ENCODE data around the gene PGAP6. TPM values are rescaled to one million over a fixed set of nuclear protein-coding genes. Genes with fewer than 3 reads are reported as not detected.
"Not testable (repeated sequence)": the region's sequence is repeated elsewhere in the genome, so short reads cannot be mapped to it uniquely, and the experiment has no call there.

Gene PGAP6
- polyA plus RNA-seq, 4 donors, result 48.1 to 76.6 (median 64.9) TPM

DNA sequence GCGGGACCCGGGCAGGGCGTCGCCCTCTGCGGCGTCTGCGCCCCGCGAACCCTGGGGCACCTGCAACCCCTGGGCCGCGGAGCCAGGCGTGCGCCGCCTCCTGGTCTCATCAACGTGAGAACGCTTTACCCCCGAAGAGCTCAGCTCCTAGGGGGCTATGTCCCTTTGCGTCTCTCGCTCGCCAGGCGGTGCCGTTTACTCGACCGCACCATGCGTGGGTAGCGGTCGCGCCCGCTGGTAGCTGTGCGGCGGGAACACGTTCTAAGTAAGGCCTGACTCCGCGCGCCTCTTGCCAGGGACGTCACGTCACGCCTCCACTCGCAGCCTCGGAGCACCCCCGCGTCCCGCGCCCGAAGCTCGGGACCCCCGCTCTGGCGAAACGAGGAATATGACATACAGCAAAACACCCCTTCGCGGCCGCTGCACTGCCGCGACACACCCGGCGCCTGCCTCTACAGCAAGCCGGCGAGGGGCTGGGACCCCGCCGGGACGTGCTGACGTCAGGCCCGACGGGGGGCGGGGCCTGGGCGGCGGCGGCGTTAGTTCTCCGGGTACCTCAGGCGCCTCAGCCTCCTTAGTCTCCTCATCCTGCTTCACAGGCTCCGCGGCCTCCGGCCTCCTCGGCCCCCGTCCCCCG, 43.4 kb upstream of the PGAP6 start, which contains the start of gene RAB11FIP3:
Gene RAB11FIP3, plus strand, starts transcription at position 568 of the 637 bp plus-strand sequence. CDS start 358 bp downstream, outside the sequence.
- DNase-seq (peak; percentile 69 to 93), FAIRE-seq (no peak)
- Histone ChIP-seq H3K4me1 (ENCODE audit: control insufficient read depth in 3 of 3, insufficient read depth in 2 of 3, low read depth in 1 of 3, low read length in 2 of 3) (peaks cover 0 to 25% (median 0%) of the 10 kb centered on the region in 3 donors), H3K36me3 (ENCODE audit: control insufficient read depth in 3 of 3, insufficient read depth in 2 of 3, low read depth in 1 of 3, low read length in 3 of 3) (no peaks in the 10 kb centered on the region), H3K4me3 (ENCODE audit: low read depth in 1 of 3, low read length in 3 of 3) (peak within 1 kb of the TSS; percentile 72 to 81 (median 78)), H3K27me3 (ENCODE audit: control insufficient read depth in 3 of 3, insufficient read depth in 3 of 3, low read length in 3 of 3) (peaks cover 0 to 13% (median 0%) of the 10 kb centered on the region in 3 donors), H3K27ac (ENCODE audit: low read depth in 1 of 3, low read length in 2 of 3) (peak within 1 kb of the TSS; percentile 21 to 95 (median 94)), H3K9me3 (ENCODE audit: control insufficient read depth in 2 of 2, insufficient read depth in 1 of 2, low read depth in 1 of 2, low read length in 1 of 2) (no peaks in the 10 kb centered on the region)
- 0 to 1% (median 1%) methylated on average over 62 to 77 of the region's 77 CpGs for WGBS, 3 donors

DNA sequence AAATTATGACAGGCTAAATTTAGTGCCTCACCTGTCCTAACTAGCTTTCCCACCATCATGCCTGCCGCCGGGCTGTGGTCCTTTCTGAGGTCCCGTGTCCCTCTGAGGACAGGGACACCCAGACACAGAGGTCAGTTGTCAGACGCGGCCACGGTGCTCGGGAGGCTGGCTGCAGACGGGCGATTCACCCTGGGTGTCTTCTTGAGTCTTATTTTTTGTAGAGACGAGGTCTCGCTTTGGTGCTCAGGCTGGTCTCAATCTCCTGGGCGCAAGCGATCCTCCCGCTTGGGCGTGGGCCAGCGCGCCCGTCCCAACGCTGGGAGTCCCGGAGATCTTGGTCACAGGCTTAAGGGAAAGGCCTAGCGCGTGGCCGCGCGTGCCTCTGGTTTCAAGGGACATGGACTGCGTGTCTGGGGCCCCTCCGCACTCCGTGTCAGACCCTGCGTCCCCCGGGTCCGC, 42.9 kb upstream of the PGAP6 start:
- FAIRE-seq, result no peak
- H3K4me1 ChIP-seq (ENCODE audit: control insufficient read depth in 3 of 3, insufficient read depth in 2 of 3, low read depth in 1 of 3, low read length in 2 of 3), result peaks cover 0 to 25% (median 0%) of the 10 kb centered on the region in 3 donors
- peak in 1 of 2 donors; percentile 42 for DNase-seq
- H3K27me3 ChIP-seq (ENCODE audit: control insufficient read depth in 3 of 3, insufficient read depth in 3 of 3, low read length in 3 of 3), result peaks cover 0 to 13% (median 0%) of the 10 kb centered on the region in 3 donors
- 5 to 11% (median 9%) methylated on average over 31 of the region's 31 CpGs for WGBS, 3 donors
- H3K36me3 ChIP-seq (ENCODE audit: control insufficient read depth in 3 of 3, insufficient read depth in 2 of 3, low read depth in 1 of 3, low read length in 3 of 3), result no peaks in the 10 kb centered on the region
- H3K27ac ChIP-seq (ENCODE audit: low read depth in 1 of 3, low read length in 2 of 3), result peak overlapping the region; percentile 21 to 95 (median 94)
- H3K4me3 ChIP-seq (ENCODE audit: low read depth in 1 of 3, low read length in 3 of 3), result peak overlapping the region; percentile 72 to 81 (median 78)
- no peaks in the 10 kb centered on the region for H3K9me3 ChIP-seq (ENCODE audit: control insufficient read depth in 2 of 2, insufficient read depth in 1 of 2, low read depth in 1 of 2, low read length in 1 of 2)

DNA sequence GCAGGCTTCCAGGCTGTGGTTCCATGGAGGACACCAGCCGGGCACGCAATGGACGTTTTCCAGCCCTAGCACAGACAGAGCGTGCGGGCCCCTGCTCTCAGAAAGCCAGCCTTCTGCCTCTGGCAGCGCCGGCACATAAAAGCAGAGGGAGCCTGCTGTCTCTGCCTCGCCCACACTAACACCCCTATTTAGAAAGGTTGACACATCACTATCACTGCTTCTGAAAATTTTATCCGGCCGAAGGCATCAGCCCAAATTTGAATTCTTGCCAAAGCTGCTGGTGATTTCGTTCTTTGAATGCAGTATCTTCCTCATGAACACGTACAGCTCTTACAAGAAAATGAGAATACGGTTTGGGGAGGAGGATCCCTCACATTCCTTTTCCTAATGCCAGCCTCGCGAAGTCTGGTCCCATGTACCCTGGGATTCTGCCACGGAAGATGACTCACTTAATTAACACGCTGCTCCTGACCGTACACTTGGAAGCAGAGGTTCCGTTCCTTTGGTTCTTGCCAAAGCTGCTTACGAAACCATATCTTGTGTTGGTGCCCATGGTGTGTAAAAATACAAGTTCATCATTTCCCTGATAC, 42.4 kb upstream of the PGAP6 start:
- H3K4me1 ChIP-seq (ENCODE audit: control insufficient read depth in 3 of 3, insufficient read depth in 2 of 3, low read depth in 1 of 3, low read length in 2 of 3), result peaks cover 0 to 25% (median 0%) of the 10 kb centered on the region in 3 donors
- peak overlapping the region in 1 of 3 donors; percentile 81 for H3K4me3 ChIP-seq (ENCODE audit: low read depth in 1 of 3, low read length in 3 of 3)
- peak; percentile 41 to 48 for DNase-seq
- H3K27ac ChIP-seq (ENCODE audit: low read depth in 1 of 3, low read length in 2 of 3), result peak overlapping the region in 1 of 3 donors; percentile 95
- WGBS, 3 donors, result 16 to 44% (median 26%) methylated on average over 20 of the region's 20 CpGs
- H3K36me3 ChIP-seq (ENCODE audit: control insufficient read depth in 3 of 3, insufficient read depth in 2 of 3, low read depth in 1 of 3, low read length in 3 of 3), result no peaks in the 10 kb centered on the region
- H3K27me3 ChIP-seq (ENCODE audit: control insufficient read depth in 3 of 3, insufficient read depth in 3 of 3, low read length in 3 of 3), result peaks cover 0 to 13% (median 0%) of the 10 kb centered on the region in 3 donors
- FAIRE-seq, result no peak
- H3K9me3 ChIP-seq (ENCODE audit: control insufficient read depth in 2 of 2, insufficient read depth in 1 of 2, low read depth in 1 of 2, low read length in 1 of 2), result no peaks in the 10 kb centered on the region

DNA sequence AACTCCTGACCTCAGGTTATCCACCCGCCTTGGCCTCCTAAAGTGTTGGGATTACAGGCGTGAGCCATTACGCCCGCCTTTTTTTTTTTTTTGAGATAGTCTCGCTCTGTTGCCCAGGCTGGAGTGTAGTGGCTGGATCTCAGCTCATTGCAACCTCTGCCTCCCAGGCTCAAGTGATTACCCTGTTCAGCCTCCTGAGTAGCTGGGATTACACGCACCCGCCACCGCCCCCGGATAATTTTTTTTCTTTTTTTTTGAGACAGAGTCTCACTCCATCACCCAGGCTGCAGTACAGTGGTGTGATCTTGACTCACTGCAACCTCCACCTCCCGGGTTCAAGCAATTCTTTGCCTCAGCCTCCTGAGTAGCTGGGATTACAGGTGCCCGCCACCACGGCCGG, 40.4 kb upstream of the PGAP6 start:
- not testable (repeated sequence) for H3K27ac ChIP-seq (ENCODE audit: low read depth in 1 of 3, low read length in 2 of 3); H3K36me3 ChIP-seq (ENCODE audit: control insufficient read depth in 3 of 3, insufficient read depth in 2 of 3, low read depth in 1 of 3, low read length in 3 of 3); DNase-seq; H3K9me3 ChIP-seq (ENCODE audit: control insufficient read depth in 2 of 2, insufficient read depth in 1 of 2, low read depth in 1 of 2, low read length in 1 of 2); FAIRE-seq; H3K4me3 ChIP-seq (ENCODE audit: low read depth in 1 of 3, low read length in 3 of 3)
- WGBS, 3 donors, result 91 to 93% (median 93%) methylated on average over 12 to 13 of the region's 13 CpGs
- Histone ChIP-seq H3K27me3 (ENCODE audit: control insufficient read depth in 3 of 3, insufficient read depth in 3 of 3, low read length in 3 of 3) (peaks cover 0 to 13% (median 0%) of the 10 kb centered on the region in 3 donors), H3K4me1 (ENCODE audit: control insufficient read depth in 3 of 3, insufficient read depth in 2 of 3, low read depth in 1 of 3, low read length in 2 of 3) (peaks cover 0 to 13% (median 0%) of the 10 kb centered on the region in 3 donors)

DNA sequence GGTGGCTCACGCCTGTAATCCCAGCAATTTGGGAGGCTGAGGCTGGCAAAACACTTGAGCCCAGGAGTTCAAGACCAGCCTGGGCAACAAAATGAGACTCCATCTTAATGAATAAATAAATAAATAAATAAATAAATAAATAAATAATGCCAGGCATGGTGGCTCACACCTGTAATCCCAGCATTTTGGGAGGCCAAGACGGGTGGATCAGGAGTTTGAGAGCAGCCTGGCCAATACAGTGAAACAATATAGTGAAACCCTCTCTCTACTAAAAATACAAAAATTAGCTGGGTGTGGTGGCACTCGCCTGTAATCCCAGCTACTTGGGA, 33.4 kb upstream of the PGAP6 start:
- not testable (repeated sequence) for H3K9me3 ChIP-seq (ENCODE audit: control insufficient read depth in 2 of 2, insufficient read depth in 1 of 2, low read depth in 1 of 2, low read length in 1 of 2); DNase-seq; FAIRE-seq; H3K4me3 ChIP-seq (ENCODE audit: low read depth in 1 of 3, low read length in 3 of 3); H3K4me1 ChIP-seq (ENCODE audit: control insufficient read depth in 3 of 3, insufficient read depth in 2 of 3, low read depth in 1 of 3, low read length in 2 of 3); H3K27me3 ChIP-seq (ENCODE audit: control insufficient read depth in 3 of 3, insufficient read depth in 3 of 3, low read length in 3 of 3); H3K27ac ChIP-seq (ENCODE audit: low read depth in 1 of 3, low read length in 2 of 3)
- H3K36me3 ChIP-seq (ENCODE audit: control insufficient read depth in 3 of 3, insufficient read depth in 2 of 3, low read depth in 1 of 3, low read length in 3 of 3), result peaks cover 3 to 28% (median 4%) of the 10 kb centered on the region in 3 donors
- WGBS, 3 donors, result 93 to 100% (median 96%) methylated on average over 3 of the region's 3 CpGs

DNA sequence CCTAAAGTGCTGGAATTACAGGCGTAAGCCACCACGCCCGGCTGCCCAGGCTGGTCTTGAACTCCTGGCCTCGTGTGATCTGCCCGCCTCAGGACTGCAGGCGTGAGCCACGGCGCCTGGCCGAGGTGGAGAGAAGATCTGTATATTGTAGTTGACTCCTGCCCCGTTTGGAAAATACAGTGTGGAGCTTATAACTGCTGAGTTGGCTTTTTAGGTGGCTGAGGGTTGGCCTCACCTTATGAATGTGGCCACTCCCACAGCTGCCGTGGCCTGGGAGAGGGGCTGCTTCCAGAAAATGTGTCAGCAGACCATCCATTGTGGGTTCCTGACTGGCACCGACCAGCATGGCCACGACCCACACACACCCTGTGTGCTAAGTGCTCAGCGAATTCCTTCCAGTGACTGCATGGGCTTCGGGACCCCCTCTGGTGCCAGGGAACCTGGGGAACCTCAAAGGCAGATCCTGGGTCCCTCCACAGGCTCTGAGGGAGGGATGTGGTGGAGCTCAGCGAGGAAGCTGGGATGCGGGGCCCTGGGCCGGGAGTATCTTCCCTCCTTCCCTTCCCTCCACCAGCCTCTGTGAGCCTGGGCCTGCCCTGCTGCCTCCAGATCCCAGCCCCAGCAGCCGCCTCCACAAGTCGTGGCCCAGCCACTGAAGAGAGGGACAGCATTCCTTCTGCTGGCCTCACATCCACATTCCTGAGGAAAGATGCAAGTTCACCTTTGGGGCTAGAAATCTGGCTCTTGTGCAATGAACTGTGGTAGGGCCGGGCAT, 32.8 kb upstream of the PGAP6 start:
- Histone ChIP-seq H3K27me3 (ENCODE audit: control insufficient read depth in 3 of 3, insufficient read depth in 3 of 3, low read length in 3 of 3) (no peaks in the 10 kb centered on the region), H3K36me3 (ENCODE audit: control insufficient read depth in 3 of 3, insufficient read depth in 2 of 3, low read depth in 1 of 3, low read length in 3 of 3) (peaks cover 3 to 34% (median 4%) of the 10 kb centered on the region in 3 donors), H3K9me3 (ENCODE audit: control insufficient read depth in 2 of 2, insufficient read depth in 1 of 2, low read depth in 1 of 2, low read length in 1 of 2) (no peaks in the 10 kb centered on the region), H3K27ac (ENCODE audit: low read depth in 1 of 3, low read length in 2 of 3) (no peak overlapping the region), H3K4me3 (ENCODE audit: low read depth in 1 of 3, low read length in 3 of 3) (no peak overlapping the region), H3K4me1 (ENCODE audit: control insufficient read depth in 3 of 3, insufficient read depth in 2 of 3, low read depth in 1 of 3, low read length in 2 of 3) (peaks cover 0 to 3% (median 0%) of the 10 kb centered on the region in 3 donors)
- DNase-seq (no peak), FAIRE-seq (no peak)
- 79 to 87% (median 82%) methylated on average over 21 of the region's 21 CpGs for WGBS, 3 donors

DNA sequence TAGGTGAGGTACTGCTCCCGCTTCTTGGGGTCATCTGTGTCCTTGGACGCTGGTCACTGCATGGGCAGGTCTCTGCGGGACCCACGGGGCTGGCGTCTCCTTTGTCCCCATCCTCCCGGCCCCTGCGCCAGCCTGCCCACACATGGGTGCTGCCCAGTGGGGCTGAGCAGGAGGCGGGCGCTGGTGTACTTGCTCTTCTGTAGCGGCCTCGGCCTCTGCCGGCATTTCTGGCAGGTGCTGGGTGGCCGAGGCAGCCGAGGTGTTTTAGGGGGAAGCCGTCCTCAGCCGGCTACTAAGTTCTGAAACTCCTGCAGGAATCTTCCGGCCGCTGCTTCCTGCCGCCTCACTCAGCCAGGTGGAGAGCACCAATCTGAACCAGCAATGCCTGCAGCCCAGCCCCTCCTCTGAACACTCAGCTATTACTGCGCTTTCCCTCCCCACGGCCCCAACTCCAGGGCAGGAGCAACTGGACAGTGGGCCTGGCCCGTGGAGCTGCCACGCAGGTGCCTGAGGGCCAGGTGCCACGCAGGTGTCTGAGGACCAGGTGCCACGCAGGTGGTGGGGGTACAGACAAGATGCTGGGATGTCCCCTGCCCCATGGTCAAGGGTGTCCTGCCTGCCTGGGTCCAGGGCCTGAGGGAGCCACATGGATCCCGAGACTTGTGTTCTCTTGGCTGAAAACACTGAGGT, 29.9 kb upstream of the PGAP6 start:
- DNase-seq (no peak), FAIRE-seq (no peak)
- H3K9me3 ChIP-seq (ENCODE audit: control insufficient read depth in 2 of 2, insufficient read depth in 1 of 2, low read depth in 1 of 2, low read length in 1 of 2), result no peaks in the 10 kb centered on the region
- peaks cover 4 to 59% (median 5%) of the 10 kb centered on the region in 3 donors for H3K36me3 ChIP-seq (ENCODE audit: control insufficient read depth in 3 of 3, insufficient read depth in 2 of 3, low read depth in 1 of 3, low read length in 3 of 3)
- H3K4me1 ChIP-seq (ENCODE audit: control insufficient read depth in 3 of 3, insufficient read depth in 2 of 3, low read depth in 1 of 3, low read length in 2 of 3), result peaks cover 0 to 3% (median 0%) of the 10 kb centered on the region in 3 donors
- no peak overlapping the region for H3K4me3 ChIP-seq (ENCODE audit: low read depth in 1 of 3, low read length in 3 of 3)
- no peaks in the 10 kb centered on the region for H3K27me3 ChIP-seq (ENCODE audit: control insufficient read depth in 3 of 3, insufficient read depth in 3 of 3, low read length in 3 of 3)
- H3K27ac ChIP-seq (ENCODE audit: low read depth in 1 of 3, low read length in 2 of 3), result no peak overlapping the region
- 90 to 95% (median 93%) methylated on average over 24 to 26 of the region's 26 CpGs for WGBS, 3 donors

Data from small intestine (tissue), 7 donors.